T-cell (primary cell): ENCODE measurements around the gene DUSP12. TPM values are rescaled to one million over a fixed set of nuclear protein-coding genes. Genes with fewer than 3 reads are reported as not detected.
A peak's percentile ranks its signal among the peaks of the same experiment; 100 is the strongest.

Experiments used
- ATAC-seq, 4 experiments: fragments of 200-7000 bp in 3 of 4; fragments of 150-1000 bp in 1 of 4; cut with Tn5 transposase; replicated peaks in 1 of 4; 1 replicate in 3 of 4; 2 replicates in 1 of 4; pipeline ENCODE4 v1.10.0; 2021; ENCODE audit warnings: moderate library complexity in 3 of 4, mild to moderate bottlenecking in 2 of 4, moderate number of reproducible peaks in 1 of 4
- CTCF ChIA-PET, 2 donors: fragments of 300-600 bp; sonication (Branson Sonifier 250); formaldehyde crosslinking; loops; one replicate each; lab custom pipeline; 2022; ENCODE audit warnings: antibody characterized with exemption in 2 of 2; lab: Charles Lee
- POLR2A ChIA-PET, 2 donors: fragments of 300-600 bp; sonication (Branson Sonifier 250); formaldehyde crosslinking; loops; one replicate each; lab custom pipeline; 2022; ENCODE audit warnings: antibody characterized with exemption in 2 of 2; lab: Charles Lee
- DNase-seq, 35 experiments: peaks; one replicate each; pipeline versions ENCODE4 v3.0.0 to v3.0.0-alpha.2; 2013 to 2023
- H3K27ac ChIP-seq: one replicate; pipeline ENCODE4 v1.5.1; 2013; ENCODE audit warnings: low read length
- H3K27me3 ChIP-seq, 2 experiments: replicated peaks in 1 of 2; 1 replicate in 1 of 2; 2 replicates in 1 of 2; pipeline versions ENCODE4 v1.6.1 to v1.7.0; 2013; ENCODE audit warnings: low read length in 1 of 2, mixed read lengths in 1 of 2; ENCODE audit not compliant: control insufficient read depth in 2 of 2, insufficient read depth in 2 of 2; ENCODE audit errors: extremely low read depth in 1 of 2
- H3K36me3 ChIP-seq, 2 donors: 1 replicate in 1 of 2; 2 replicates in 1 of 2; pipeline versions ENCODE4 v1.6.1 to v1.7.0; 2013; ENCODE audit warnings: low read length in 1 of 2; ENCODE audit not compliant: control insufficient read depth in 2 of 2, insufficient read depth in 1 of 2; ENCODE audit errors: extremely low read depth in 1 of 2
- H3K4me1 ChIP-seq, 2 experiments: 1 replicate in 1 of 2; 2 replicates in 1 of 2; pipeline versions ENCODE4 v1.6.1 to v1.7.0; 2013; ENCODE audit warnings: low read length in 2 of 2, mixed read lengths in 1 of 2; ENCODE audit not compliant: insufficient read depth in 2 of 2, control insufficient read depth in 1 of 2; ENCODE audit errors: extremely low read depth in 1 of 2
- H3K4me3 ChIP-seq, 2 donors: 1 replicate in 1 of 2; 2 replicates in 1 of 2; pipeline versions ENCODE4 v1.5.1 to v1.7.0; 2013; ENCODE audit warnings: mild to moderate bottlenecking in 2 of 2, low read length in 1 of 2, moderate library complexity in 1 of 2; ENCODE audit not compliant: control insufficient read depth in 1 of 2; ENCODE audit errors: extremely low read depth in 1 of 2
- H3K9me3 ChIP-seq: 2 replicates; pipeline ENCODE4 v1.7.0; 2013
- H3K27ac Mint-ChIP-seq, 2 donors: one replicate each; pipeline ENCODE4 v1.8.0; 2020 to 2021; ENCODE audit warnings: mild to moderate bottlenecking in 2 of 2, mixed read lengths in 2 of 2
- H3K27me3 Mint-ChIP-seq, 2 donors: one replicate each; pipeline ENCODE4 v1.8.0; 2021 to 2022; ENCODE audit warnings: mixed read lengths in 2 of 2
- H3K36me3 Mint-ChIP-seq: one replicate; pipeline ENCODE4 v1.8.0; 2021; ENCODE audit warnings: mixed read lengths
- H3K4me1 Mint-ChIP-seq, 3 donors: one replicate each; pipeline ENCODE4 v1.8.0; 2020 to 2022; ENCODE audit warnings: mixed read lengths in 3 of 3, mild to moderate bottlenecking in 1 of 3
- H3K4me3 Mint-ChIP-seq, 3 donors: one replicate each; pipeline ENCODE4 v1.8.0; 2020 to 2022; ENCODE audit warnings: mild to moderate bottlenecking in 3 of 3, mixed read lengths in 3 of 3, moderate library complexity in 3 of 3
- H3K9me3 Mint-ChIP-seq, 3 donors: one replicate each; pipeline ENCODE4 v1.8.0; 2020 to 2022; ENCODE audit warnings: mixed read lengths in 3 of 3
- WGBS: methylation state at CpG from one replicate; pipeline ENCODE4 v1.1.5; 2013; ENCODE audit warnings: missing lambda C conversion rate; ENCODE audit not compliant: insufficient coverage; 5-methylcytosine and 5-hydroxymethylcytosine counted together
- total RNA-seq, 35 experiments: library from RNA in 6 of 35; stranded (reverse) in 6 of 35; fragments of 120-200 nt in 1 of 35; gene quantifications; one replicate each; pipeline versions ENCODE4 v1.2.1 to v1.2.4 and lab custom pipeline; 2013 to 2026

The DUSP12 gene
- total RNA-seq, 5 donors from 2014 or later (not counting 1 experiment from before 2014, with no cell fraction given) = 18.9 to 33.5 (median 29.1) TPM

DNA sequence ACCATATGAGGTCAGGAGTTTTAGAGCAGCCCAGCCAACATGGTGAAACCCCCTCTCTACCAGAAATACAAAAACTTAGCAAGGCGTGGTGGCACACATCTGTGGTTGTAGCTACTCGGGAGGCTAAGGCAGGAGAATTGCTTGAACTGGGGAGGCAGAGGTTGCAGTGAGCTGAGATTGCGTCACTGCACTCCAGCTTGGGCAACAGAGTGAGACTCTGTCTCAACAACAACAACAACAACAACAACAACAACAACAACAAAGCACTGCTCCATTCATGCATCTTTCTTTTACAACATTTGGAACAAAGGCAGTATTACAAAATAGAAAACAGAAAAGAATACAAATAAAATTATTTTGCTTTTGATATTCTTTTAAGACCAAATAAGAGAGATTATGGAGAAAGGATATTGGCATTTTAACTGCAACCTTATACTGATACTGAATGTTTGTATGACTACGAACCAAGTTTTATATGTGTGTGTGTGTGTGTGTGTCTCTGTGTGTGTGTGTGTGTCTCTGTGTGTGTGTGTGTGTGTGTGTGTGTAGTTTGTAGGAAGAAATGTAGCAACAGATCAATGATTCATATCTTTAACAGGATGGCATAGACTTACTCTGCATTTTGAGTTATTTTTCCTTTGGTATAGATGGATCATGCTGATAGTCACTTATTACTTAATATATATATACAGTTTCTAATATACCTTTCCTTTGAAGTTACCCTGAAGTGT lies 41.2 kb downstream of the DUSP12 start:
- H3K4me1 ChIP-seq = no peaks in the 10 kb centered on the region
- no peak overlapping the region for H3K27ac Mint-ChIP-seq
- H3K27ac ChIP-seq = no peak overlapping the region
- H3K36me3 Mint-ChIP-seq = peaks cover 64% of the 10 kb centered on the region
- WGBS = no CpG with 5 or more reads among the region's 4 CpGs
- ChIA-PET CTCF (interaction anchor here (2.8 to 3.0 kb wide), 2 partner anchors 246 to 247 kb away, joined by 60 to 205 read pairs; no protein-coding TSS in a partner anchor), POLR2A (no interaction called here)
- H3K4me3 ChIP-seq = no peak overlapping the region
- H3K27me3 Mint-ChIP-seq = no peaks in the 10 kb centered on the region
- H3K9me3 ChIP-seq = no peaks in the 10 kb centered on the region
- DNase-seq (no peak), ATAC-seq (no peak)
- peaks cover 6 to 64% of the 10 kb centered on the region in 2 donors for H3K36me3 ChIP-seq
- no peak overlapping the region for H3K4me3 Mint-ChIP-seq
- peaks cover 5 to 12% (median 6%) of the 10 kb centered on the region in 3 donors for H3K4me1 Mint-ChIP-seq
- no peaks in the 10 kb centered on the region for H3K27me3 ChIP-seq
- no peaks in the 10 kb centered on the region for H3K9me3 Mint-ChIP-seq

DNA sequence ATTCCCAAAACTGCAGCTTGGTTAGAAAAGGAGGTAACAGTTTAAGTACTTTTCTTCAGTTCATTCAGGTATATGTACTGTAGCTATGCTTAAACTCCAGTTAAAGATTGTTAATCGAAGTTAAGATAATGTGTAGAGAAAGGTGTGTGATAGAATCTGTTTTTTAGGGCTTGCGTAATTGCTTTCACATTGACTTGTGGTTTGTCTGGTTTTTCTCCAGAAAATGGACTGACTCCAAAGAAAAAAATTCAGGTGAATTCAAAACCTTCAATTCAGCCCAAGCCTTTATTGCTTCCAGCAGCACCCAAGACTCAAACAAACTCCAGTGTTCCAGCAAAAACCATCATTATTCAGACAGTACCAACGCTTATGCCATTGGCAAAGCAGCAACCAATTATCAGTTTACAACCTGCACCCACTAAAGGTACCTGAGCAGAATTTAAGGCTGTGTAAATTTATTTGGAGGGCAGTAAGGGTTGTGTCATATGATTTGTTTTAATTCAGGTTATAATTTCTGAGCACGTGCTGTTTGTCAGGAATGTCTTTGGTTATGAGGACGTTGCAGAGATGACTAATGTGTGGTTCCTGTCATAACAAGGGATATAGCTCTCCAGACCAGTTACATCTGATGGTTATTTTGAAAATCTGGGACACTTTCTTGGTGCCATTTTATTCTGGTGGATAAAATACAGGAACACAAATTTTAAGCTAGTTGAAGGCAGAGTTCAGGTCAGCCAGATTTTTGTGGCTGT lies 42.5 kb downstream of the DUSP12 start:
- peaks cover 6 to 62% of the 10 kb centered on the region in 2 donors for H3K36me3 ChIP-seq
- ChIA-PET CTCF (interaction anchor here (0.6 to 3.0 kb wide), 24 partner anchors 9 to 1062 kb away, joined by 3 to 205 read pairs (median 3); partner anchors contain the start of genes DUSP12 (in 1 of the 2) and OLFML2B (in 1 of the 2)), POLR2A (interaction anchor here (0.6 to 0.9 kb wide), 5 partner anchors 9 to 245 kb away, joined by 3 to 11 read pairs (median 5); partner anchors contain the start of gene ATF6 (in 1 of the 2))
- Mint-ChIP-seq H3K4me3 (no peak overlapping the region), H3K27me3 (no peaks in the 10 kb centered on the region), H3K36me3 (peaks cover 61% of the 10 kb centered on the region), H3K27ac (no peak overlapping the region), H3K4me1 (peaks cover 5 to 8% (median 6%) of the 10 kb centered on the region in 3 donors), H3K9me3 (no peaks in the 10 kb centered on the region)
- no peak for DNase-seq
- H3K9me3 ChIP-seq = no peaks in the 10 kb centered on the region
- no peaks in the 10 kb centered on the region for H3K4me1 ChIP-seq
- H3K4me3 ChIP-seq = no peak overlapping the region
- no peaks in the 10 kb centered on the region for H3K27me3 ChIP-seq
- no peak overlapping the region for H3K27ac ChIP-seq
- WGBS = 80% methylated on average over 2 of the region's 5 CpGs
- no peak for ATAC-seq

DNA sequence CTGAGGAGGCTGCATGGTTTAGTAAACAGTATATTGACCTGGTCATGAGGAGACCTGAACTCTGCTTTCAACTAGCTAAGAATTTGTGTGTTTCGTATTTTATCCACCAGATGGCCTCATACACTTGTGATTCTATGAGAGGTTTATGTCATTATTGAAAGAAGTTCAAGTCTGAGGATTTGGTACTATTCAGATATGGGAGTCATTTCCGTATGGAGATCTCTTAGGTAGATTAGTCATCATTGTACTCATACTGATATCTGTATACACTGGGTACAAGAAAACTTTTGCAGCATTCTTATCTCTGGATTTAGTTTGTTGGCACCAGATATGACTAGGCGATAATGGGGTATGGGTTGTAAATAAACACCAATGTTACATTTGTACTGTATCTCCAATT lies 43.2 kb downstream of the DUSP12 start:
- Histone ChIP-seq H3K4me3 (no peak overlapping the region), H3K36me3 (peaks cover 3 to 66% of the 10 kb centered on the region in 2 donors), H3K4me1 (no peaks in the 10 kb centered on the region), H3K9me3 (no peaks in the 10 kb centered on the region), H3K27ac (no peak overlapping the region), H3K27me3 (no peaks in the 10 kb centered on the region)
- ChIA-PET POLR2A (interaction anchor here (0.6 to 0.9 kb wide), 4 partner anchors 9 to 244 kb away, joined by 3 to 11 read pairs (median 4); partner anchors contain the start of gene ATF6 (in 1 of the 2)), CTCF (interaction anchor here (0.6 to 3.0 kb wide), 23 partner anchors 9 to 1061 kb away, joined by 3 to 205 read pairs (median 3); partner anchors contain the start of genes DUSP12 (in 1 of the 2) and OLFML2B (in 1 of the 2))
- no peaks in the 10 kb centered on the region for H3K27me3 Mint-ChIP-seq
- no CpG with 5 or more reads among the region's 3 CpGs for WGBS
- peaks cover 5 to 6% (median 6%) of the 10 kb centered on the region in 3 donors for H3K4me1 Mint-ChIP-seq
- no peaks in the 10 kb centered on the region for H3K9me3 Mint-ChIP-seq
- H3K4me3 Mint-ChIP-seq = no peak overlapping the region
- peaks cover 64% of the 10 kb centered on the region for H3K36me3 Mint-ChIP-seq
- ATAC-seq (peak in 2 of 4 experiments; percentile 38 to 48), DNase-seq (peak in 2 of 35 experiments; percentile 18 to 64)
- H3K27ac Mint-ChIP-seq = no peak overlapping the region

DNA sequence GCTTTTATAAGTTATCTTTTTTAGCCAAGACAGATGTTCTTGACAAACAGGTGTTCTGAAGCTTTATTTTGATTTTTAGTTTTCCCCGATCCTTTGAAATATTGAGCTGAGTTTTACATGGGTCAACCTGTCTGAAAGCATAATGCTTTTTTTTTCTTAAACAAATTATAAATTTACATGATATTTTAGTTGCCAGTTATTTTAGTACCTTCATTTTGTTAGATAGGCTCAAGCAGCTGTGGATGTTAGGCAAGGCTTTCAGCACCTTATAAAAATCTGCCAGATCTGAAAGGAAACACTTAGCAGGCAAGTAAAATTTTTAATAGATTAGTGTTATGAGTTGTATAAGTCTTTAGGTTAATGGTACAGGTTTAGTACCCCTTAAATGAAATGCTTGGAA lies 50.2 kb downstream of the DUSP12 start:
- H3K9me3 ChIP-seq = no peaks in the 10 kb centered on the region
- ChIA-PET POLR2A (no interaction called here), CTCF (interaction anchor here in 1 of 2 donors (0.6 kb wide), 1 partner anchor 237 kb away, joined by 4 read pairs; no protein-coding TSS in a partner anchor)
- ATAC-seq (no peak), DNase-seq (no peak)
- H3K4me3 Mint-ChIP-seq = no peak overlapping the region
- no peak overlapping the region for H3K27ac ChIP-seq
- no peak overlapping the region for H3K4me3 ChIP-seq
- no peaks in the 10 kb centered on the region for H3K4me1 ChIP-seq
- no peaks in the 10 kb centered on the region for H3K27me3 Mint-ChIP-seq
- peaks cover 5 to 66% of the 10 kb centered on the region in 2 donors for H3K36me3 ChIP-seq
- H3K27me3 ChIP-seq = no peaks in the 10 kb centered on the region
- peaks cover 64% of the 10 kb centered on the region for H3K36me3 Mint-ChIP-seq
- H3K27ac Mint-ChIP-seq = no peak overlapping the region
- no peaks in the 10 kb centered on the region for H3K9me3 Mint-ChIP-seq
- H3K4me1 Mint-ChIP-seq = peaks cover 0 to 7% (median 2%) of the 10 kb centered on the region in 3 donors
- no CpG with 5 or more reads among the region's 1 CpG for WGBS

DNA sequence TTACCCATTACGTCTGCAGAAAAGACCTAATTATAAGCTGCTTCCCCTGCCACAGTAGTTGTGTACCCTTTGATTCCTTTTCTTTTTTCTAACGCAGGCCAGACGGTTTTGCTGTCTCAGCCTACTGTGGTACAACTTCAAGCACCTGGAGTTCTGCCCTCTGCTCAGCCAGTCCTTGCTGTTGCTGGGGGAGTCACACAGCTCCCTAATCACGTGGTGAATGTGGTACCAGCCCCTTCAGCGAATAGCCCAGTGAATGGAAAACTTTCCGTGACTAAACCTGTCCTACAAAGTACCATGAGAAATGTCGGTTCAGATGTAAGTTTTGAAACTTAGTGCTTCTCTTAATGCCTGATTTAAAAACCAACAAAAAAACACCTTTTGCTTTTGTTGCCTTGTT lies 52.4 kb downstream of the DUSP12 start:
- WGBS = 71% methylated on average over 1 of the region's 7 CpGs
- Histone ChIP-seq H3K27ac (no peak overlapping the region), H3K4me1 (no peaks in the 10 kb centered on the region), H3K9me3 (no peaks in the 10 kb centered on the region), H3K36me3 (peaks cover 8 to 56% of the 10 kb centered on the region in 2 donors), H3K4me3 (no peak overlapping the region), H3K27me3 (no peaks in the 10 kb centered on the region)
- no peaks in the 10 kb centered on the region for H3K27me3 Mint-ChIP-seq
- no peak for ATAC-seq
- ChIA-PET POLR2A (interaction anchor here (0.5 to 0.9 kb wide), 2 partner anchors 9 to 104 kb away, joined by 4 to 11 read pairs; no protein-coding TSS in a partner anchor), CTCF (interaction anchor here in 1 of 2 donors (0.9 to 1.6 kb wide), 4 partner anchors 9 to 270 kb away, joined by 3 to 6 read pairs (median 6); no protein-coding TSS in a partner anchor)
- no peaks in the 10 kb centered on the region for H3K9me3 Mint-ChIP-seq
- no peak overlapping the region for H3K4me3 Mint-ChIP-seq
- no peak for DNase-seq
- no peak overlapping the region for H3K27ac Mint-ChIP-seq
- H3K36me3 Mint-ChIP-seq = peaks cover 66% of the 10 kb centered on the region
- peaks cover 9 to 18% (median 13%) of the 10 kb centered on the region in 3 donors for H3K4me1 Mint-ChIP-seq

DNA sequence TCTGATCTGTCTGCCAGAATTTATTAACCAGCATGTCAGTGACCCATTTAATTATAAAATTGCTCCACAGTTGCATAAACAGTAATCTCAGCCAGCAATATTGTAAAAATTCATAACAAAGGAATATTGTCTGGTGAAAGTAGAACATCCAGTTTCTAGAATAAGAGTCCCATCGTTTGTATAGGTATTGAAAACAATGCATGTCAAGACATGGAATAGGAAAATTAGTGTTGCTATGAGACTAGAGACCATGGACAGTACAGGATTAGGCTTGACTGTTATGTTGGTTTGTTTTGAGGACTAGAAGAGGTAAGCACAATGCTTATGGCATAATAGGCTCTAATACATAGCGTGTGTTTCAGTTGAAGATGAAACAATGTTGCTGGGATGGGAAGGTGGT lies 53.6 kb downstream of the DUSP12 start:
- no peaks in the 10 kb centered on the region for H3K27me3 Mint-ChIP-seq
- H3K4me1 Mint-ChIP-seq = peaks cover 12 to 23% (median 17%) of the 10 kb centered on the region in 3 donors
- no peak overlapping the region for H3K4me3 ChIP-seq
- peaks cover 8 to 45% of the 10 kb centered on the region in 2 donors for H3K36me3 ChIP-seq
- no peak overlapping the region for H3K27ac Mint-ChIP-seq
- no peak for DNase-seq
- ChIA-PET CTCF (interaction anchor here (1.0 to 1.1 kb wide), 2 partner anchors 10 to 12 kb away, joined by 3 read pairs; no protein-coding TSS in a partner anchor), POLR2A (no interaction called here)
- ATAC-seq = no peak
- 80% methylated on average over 1 of the region's 2 CpGs for WGBS
- no peak overlapping the region for H3K4me3 Mint-ChIP-seq
- H3K9me3 ChIP-seq = no peaks in the 10 kb centered on the region
- H3K27ac ChIP-seq = no peak overlapping the region
- H3K4me1 ChIP-seq = no peaks in the 10 kb centered on the region
- H3K27me3 ChIP-seq = no peaks in the 10 kb centered on the region
- H3K36me3 Mint-ChIP-seq = peaks cover 60% of the 10 kb centered on the region
- no peaks in the 10 kb centered on the region for H3K9me3 Mint-ChIP-seq
